Tibial nerve (tissue), 3 donors: Measurements from ENCODE around the gene DYRK1A.

ENCODE experiments used
- CTCF ChIP-seq, 5 experiments: fragments of 200-600 bp in 3 of 5; fragments of 450-650 bp in 2 of 5; sonication (generic) in 3 of 5; IDR thresholded peaks; one replicate each; pipeline ENCODE4 v1.5.1; 2016 to 2019; ENCODE audit warnings: antibody characterized with exemption in 5 of 5, mild to moderate bottlenecking in 3 of 5, moderate library complexity in 2 of 5
- POLR2A ChIP-seq, 2 donors: fragments of 450-650 bp; IDR thresholded peaks; one replicate each; pipeline ENCODE4 v1.6.1; 2017; ENCODE audit warnings: antibody characterized with exemption in 2 of 2, mild to moderate bottlenecking in 2 of 2, moderate library complexity in 2 of 2

GRCh38 chr21:37460196-37460595 is 93.6 kb downstream of the DYRK1A start:
- TF ChIP-seq POLR2A (IDR thresholded peaks at IDR 0.05) (no peak), CTCF (IDR thresholded peaks at IDR 0.05) (no peak)
